HG03095 (cell line): ENCODE measurements around the gene PHF11.
"Not testable (repeated sequence)": the region's sequence is repeated elsewhere in the genome, so short reads cannot be mapped to it uniquely, and the experiment has no call there.

ENCODE experiments used
- ATAC-seq: cut with Tn5 transposase; IDR thresholded peaks from one replicate; pipeline ENCODE4 v1.9.1; 2021; ENCODE audit warnings: moderate library complexity; ENCODE audit not compliant: unreplicated experiment

PHF11 gene

DNA sequence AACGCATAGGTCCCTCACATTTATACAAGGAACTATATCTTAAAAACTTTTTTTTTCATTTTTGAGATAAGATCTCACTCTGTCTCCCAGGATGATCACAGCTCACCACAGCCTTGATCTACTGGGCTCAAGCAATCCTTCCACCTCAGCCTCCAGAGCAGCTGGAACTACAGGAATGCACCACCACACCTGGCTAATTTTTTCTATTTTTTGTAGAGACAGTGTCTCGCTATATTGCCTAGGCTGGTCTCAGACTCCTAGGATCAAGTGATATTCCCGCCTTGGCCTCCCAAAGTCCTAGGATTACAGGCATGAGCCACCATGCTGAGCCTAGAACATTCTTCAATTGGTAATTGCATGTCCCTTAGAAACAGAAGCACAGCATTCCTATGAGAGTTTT, 47.9 kb downstream of the PHF11 start:
- no peak for ATAC-seq

GRCh38 chr13:49545661-49546060, 49.9 kb downstream of the PHF11 start:
- no peak for ATAC-seq

GRCh38 chr13:49546561-49546960, 50.8 kb downstream of the PHF11 start:
- ATAC-seq: no peak

DNA sequence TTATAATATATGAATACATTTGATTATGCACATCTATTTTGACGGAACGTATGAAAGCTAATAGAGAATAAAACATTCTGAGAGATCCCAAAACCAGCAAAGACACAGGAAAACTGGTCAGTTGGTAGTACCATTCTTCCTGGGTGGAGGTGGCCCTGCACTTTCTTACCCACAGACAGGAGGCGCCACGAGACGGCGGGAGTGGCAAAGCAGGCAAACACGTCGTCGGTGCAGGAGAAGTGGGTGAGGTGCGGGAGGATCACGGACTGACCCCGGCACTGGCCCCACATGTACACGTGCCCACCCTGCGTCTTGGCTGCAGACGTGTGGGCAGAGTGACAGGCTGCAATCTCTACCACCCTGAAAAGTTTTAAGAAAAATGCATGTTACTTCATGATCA, 53.5 kb downstream of the PHF11 start:
- no peak for ATAC-seq

DNA sequence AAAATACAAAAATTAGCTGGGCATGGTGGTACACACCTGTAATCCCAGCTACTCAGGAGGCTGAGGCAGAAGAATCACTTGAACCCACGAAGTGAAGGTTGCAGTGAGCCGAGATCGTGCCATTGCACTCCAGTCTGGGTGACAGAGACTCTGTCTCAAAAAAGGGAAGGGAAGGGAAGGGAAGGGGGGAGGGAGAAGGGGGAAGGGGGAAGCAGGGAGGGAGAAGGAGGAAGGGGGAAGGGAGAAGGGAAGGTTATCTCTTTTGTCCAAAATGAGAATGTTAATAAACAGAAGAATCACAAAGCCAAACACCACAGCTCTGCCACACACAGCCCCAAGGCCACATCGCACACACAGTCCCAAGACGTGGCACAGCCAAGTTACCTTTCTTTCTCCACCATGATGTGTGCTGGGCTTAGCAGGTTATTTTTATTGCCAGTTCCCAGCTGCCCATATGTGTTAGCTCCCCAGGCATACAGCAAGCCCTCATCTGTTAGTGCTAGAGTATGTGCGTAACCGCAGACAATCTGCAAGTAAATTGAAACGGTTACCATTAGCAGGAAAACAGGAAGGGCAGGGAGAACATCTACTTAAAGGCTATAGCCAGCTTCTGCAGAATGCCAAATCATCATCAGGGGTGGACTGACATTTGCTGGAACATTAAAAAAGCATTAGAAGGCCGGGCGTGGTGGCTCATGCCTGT, 55.3 kb downstream of the PHF11 start:
- no peak for ATAC-seq

DNA sequence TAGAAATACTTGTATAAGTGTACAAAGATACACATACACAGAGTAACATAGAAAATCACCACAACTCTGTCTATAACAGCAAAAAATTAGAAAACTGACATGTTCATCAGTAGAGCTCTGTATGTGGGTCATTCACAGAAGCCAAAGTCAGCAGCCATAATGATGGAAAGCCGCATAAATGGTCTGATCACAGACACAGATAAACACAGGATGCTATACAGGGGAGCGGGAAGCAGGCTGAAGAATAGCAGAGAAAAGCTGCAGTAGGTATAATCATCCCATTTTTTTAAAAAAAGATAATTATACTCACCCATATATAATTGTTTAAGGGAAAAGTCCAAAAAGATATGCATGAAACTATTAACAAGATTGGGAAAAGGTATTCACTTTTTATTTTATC, 58.1 kb downstream of the PHF11 start:
- ATAC-seq: no peak

DNA sequence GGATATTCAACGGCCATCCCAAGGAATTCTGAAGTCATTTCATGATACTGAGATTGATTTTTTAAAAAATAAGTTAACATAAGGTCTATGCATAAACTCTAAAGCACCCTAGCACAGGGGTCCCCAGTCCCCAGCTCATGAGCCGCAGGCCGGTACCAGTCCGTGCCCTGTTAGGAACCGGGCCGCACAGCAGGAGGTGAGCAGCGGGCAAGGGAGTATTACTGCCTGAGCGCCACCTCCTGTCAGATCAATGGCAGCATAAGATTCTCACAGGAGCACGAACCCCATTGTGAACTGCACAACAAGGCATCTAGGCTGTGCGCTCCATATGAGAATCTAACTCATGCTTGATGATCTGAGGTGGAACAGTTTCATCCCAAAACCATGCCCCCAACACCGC, 58.6 kb downstream of the PHF11 start:
- ATAC-seq: no peak

- ATAC-seq: no peak
Measured at GRCh38 chr13:49559006-49559405, 63.3 kb downstream of the PHF11 start.

DNA sequence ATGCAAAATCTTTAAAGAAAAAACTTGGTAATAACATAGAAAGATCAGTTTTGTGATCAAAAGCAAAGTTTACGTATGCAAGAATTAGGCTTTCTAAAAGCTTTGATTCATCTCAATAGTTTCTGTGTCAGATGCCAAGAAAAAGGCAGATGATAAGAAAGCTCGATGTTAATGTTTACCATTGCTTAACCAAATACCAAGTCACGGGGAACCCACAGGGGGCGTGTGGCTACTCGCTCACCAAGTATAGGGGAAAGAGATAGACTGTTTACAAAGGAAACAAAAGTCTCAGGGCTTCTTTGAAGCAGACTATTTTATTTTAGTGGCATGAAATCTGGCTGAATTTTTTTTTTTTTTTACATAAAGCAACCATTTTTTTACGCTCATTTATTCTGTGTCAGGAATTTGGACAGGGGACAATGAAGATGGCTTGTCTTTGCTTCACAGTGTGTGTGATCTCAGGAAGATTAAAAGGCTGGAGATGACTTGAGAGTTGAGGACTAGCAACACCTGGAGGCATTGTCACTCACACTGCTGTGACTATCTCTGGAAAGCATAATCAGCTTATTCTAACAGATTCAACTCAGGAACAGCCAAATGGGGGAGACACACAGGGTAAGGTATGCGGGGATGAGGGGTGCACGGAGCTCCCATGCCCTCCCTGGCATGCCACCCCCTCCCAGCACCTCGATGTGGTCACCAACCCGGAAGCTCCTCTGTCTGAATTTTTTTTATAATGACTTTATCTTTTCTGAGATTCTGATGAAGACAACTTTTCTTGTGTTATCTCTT, 64.7 kb downstream of the PHF11 start:
- ATAC-seq: no peak

DNA sequence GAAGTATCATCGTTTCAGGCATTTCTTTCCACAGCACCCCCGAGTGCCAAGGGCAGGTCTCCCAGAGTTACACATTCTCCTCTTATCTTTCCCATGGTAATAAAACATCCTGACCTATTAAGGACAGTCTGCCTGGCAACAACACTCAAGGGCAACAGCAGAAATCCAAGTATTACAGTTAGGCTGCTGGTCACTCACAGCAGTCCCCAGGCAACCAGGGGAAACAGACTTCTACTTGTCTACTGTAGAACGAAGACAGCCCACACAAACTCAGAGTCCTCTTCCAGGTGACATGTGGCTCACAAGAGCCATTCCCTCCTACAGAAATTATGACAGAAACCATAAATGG, 65.3 kb downstream of the PHF11 start:
- ATAC-seq: no peak

GRCh38 chr13:49563516-49563915, 67.8 kb downstream of the PHF11 start:
- ATAC-seq: no peak

GRCh38 chr13:49565461-49565860, 69.7 kb downstream of the PHF11 start:
- ATAC-seq: not testable (repeated sequence)

DNA sequence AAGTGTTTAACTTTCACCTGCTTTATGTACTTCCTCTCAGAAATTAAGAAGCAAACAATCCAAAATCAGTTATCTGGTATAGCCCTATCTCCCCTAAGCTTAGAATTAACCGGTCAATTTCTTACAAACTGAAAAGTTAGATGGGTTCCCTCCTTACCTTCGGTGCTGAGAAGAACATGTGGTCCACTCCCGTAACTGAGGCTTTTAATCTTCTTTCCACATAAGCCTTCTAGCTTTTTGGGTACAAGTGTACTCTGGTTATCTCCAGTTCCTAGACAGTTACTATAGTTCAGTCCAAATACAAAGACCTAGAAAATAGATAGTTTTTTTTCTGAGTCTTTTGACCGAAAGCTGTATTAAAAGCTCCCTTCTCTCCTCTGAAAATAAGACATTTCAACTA, 70.7 kb downstream of the PHF11 start:
- ATAC-seq: no peak

DNA sequence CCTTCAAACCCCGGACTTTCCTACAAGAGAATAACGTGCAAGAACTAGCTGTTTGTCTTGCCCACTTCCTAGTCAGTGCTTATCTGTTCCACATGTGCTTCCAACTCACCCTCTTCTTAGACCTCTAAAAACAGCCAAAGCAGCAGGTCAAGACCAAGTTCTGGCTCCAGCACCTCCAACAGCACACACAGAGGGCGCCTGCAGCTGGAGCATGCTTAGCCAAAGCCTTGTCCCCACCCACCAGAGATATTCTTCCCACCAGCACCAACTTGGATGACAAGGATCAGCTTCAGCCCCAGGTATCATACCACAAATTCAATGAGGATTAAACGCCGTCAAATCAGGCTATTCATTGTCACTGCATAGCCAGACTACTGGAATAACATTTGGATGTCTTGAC, 71.7 kb downstream of the PHF11 start:
- ATAC-seq: no peak

GRCh38 chr13:49569993-49570689, 74.4 kb downstream of the PHF11 start:
- ATAC-seq: no peak

DNA sequence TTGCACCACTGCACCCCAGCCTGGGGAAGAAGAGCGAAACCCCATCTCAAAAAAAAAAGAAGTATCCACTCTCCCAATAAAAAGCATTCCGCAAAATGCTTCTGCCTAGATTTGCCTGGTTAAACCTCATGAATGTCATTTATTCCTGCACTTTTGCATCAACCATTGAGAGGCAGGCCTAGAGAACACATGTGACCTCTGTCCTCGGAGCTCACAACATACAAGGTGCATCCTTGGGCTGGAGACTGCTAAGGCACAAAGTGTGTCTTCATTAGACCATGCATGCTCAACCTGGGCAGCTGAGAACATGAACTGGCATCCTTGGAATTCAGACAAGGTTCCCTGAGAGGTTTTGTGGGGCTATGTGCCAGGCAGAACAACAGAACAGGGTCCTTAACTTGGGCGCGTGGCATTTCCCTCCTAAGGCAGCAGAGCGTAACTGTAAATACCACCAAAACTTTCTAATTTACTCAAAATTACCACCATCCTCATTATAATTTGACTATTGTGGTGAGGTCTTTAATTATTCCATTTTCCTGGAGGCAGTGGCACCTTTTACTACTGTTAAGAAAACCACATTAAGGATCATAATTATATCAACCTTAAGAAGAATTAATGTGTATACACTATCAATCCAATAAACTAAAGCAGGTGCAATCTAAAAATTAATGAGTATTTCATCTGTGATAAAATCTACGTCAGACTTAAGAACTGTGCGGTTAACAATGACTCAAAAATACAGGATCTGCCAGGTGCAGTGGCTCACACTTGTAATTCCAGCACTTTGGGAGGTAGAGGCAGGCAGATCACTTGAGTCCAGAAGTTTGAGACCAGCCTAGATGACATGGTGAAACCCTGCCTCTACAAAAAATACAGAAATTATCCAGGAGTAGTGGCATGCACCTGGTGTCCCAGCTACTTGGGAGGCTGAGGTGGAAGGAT, 75.8 kb downstream of the PHF11 start:
- ATAC-seq: no peak
